ENCODE data around the gene PRR5. TPM values are rescaled to one million over a fixed set of nuclear protein-coding genes. Genes with fewer than 3 reads are reported as not detected.
A peak's percentile ranks its signal among the peaks of the same experiment; 100 is the strongest.

PRR5 gene
- total and polyA plus RNA-seq, 2 donors (not counting 1 experiment from before 2014, with no cell fraction given): 2.4 to 8.6 TPM

DNA sequence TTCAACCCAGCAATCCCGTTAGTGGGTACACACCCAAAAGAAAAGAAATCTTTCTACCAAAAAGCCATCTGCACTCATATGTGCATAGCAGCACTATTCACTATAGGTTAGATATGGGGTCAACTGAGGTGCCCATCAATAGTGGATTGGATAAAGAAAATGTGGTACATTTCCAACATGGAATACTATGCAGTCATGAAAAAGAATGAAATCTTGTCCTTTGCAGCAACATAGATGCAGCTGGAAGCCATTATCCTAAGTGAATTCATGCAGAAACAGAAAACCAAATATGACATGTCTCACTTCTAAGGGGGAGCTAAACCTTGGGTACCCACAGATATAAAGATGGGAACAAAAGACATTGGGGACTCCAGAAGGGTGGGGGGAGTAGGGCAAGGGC, 48.5 kb downstream of the PRR5 start:
- Histone ChIP-seq H3K9me3 (ENCODE audit: control insufficient read depth, insufficient read depth, low read depth, low read length) (no peaks in the 10 kb centered on the region), H3K36me3 (ENCODE audit: control insufficient read depth, insufficient read depth, low read length) (no peaks in the 10 kb centered on the region), H3K27ac (ENCODE audit: insufficient read depth, low read length) (no peak overlapping the region), H3K9ac (ENCODE audit: insufficient read depth, low read length) (no peak overlapping the region), H2AFZ (ENCODE audit: low read length) (no peak overlapping the region), H3K4me3 (replicated peaks in 1 of 4; ENCODE audit: control extremely low read depth in 1 of 4, insufficient read depth in 1 of 4, low read depth in 3 of 4, low read length in 4 of 4) (no peak overlapping the region), H4K20me1 (ENCODE audit: control insufficient read depth, extremely low read depth, insufficient read depth, low read length) (no peaks in the 10 kb centered on the region), H3K27me3 (ENCODE audit: control insufficient read depth, insufficient read depth, low read length) (peaks cover 15% of the 10 kb centered on the region), H3K4me1 (ENCODE audit: control insufficient read depth, extremely low read depth, insufficient read depth, low read length) (no peaks in the 10 kb centered on the region), H3K79me2 (ENCODE audit: control insufficient read depth, insufficient read depth, low read length) (no peaks in the 10 kb centered on the region), H3K4me2 (ENCODE audit: extremely low read depth, insufficient read depth, low read length) (no peak overlapping the region)
- no peak for DNase-seq (ENCODE audit: low read depth in 2 of 2)
- TF ChIP-seq EZH2 (IDR thresholded peaks at IDR 0.05; ENCODE audit: low read length, missing control alignments) (no peak), CTCF (conservative IDR thresholded peaks at IDR 0.05 in 1 of 2, IDR thresholded peaks at IDR 0.05 in 1 of 2; ENCODE audit: low read depth in 1 of 2, low read length in 2 of 2) (no peak)

- H2AFZ ChIP-seq (ENCODE audit: low read length): no peak within 1 kb of the TSS
- H3K27me3 ChIP-seq (ENCODE audit: control insufficient read depth, insufficient read depth, low read length): peaks cover 9% of the 10 kb centered on the region
- no peaks in the 10 kb centered on the region for H4K20me1 ChIP-seq (ENCODE audit: control insufficient read depth, extremely low read depth, insufficient read depth, low read length)
- no peaks in the 10 kb centered on the region for H3K36me3 ChIP-seq (ENCODE audit: control insufficient read depth, insufficient read depth, low read length)
- TF ChIP-seq EZH2 (IDR thresholded peaks at IDR 0.05; ENCODE audit: low read length, missing control alignments) (peak; percentile 73), CTCF (conservative IDR thresholded peaks at IDR 0.05 in 1 of 2, IDR thresholded peaks at IDR 0.05 in 1 of 2; ENCODE audit: low read depth in 1 of 2, low read length in 2 of 2) (no peak)
- H3K27ac ChIP-seq (ENCODE audit: insufficient read depth, low read length): no peak within 1 kb of the TSS
- no peak within 1 kb of the TSS for H3K9ac ChIP-seq (ENCODE audit: insufficient read depth, low read length)
- H3K4me3 ChIP-seq (replicated peaks in 1 of 4; ENCODE audit: control extremely low read depth in 1 of 4, insufficient read depth in 1 of 4, low read depth in 3 of 4, low read length in 4 of 4): no peak within 1 kb of the TSS
- DNase-seq (ENCODE audit: low read depth in 2 of 2): no peak
- H3K4me1 ChIP-seq (ENCODE audit: control insufficient read depth, extremely low read depth, insufficient read depth, low read length): no peaks in the 10 kb centered on the region
- H3K4me2 ChIP-seq (ENCODE audit: extremely low read depth, insufficient read depth, low read length): no peak within 1 kb of the TSS
- no peaks in the 10 kb centered on the region for H3K9me3 ChIP-seq (ENCODE audit: control insufficient read depth, insufficient read depth, low read depth, low read length)
- no peaks in the 10 kb centered on the region for H3K79me2 ChIP-seq (ENCODE audit: control insufficient read depth, insufficient read depth, low read length)
These were observed 50.5 kb downstream of the PRR5 start, which contains the start of gene ARHGAP8 for GRCh38 chr22:44752285-44753188. TSS of gene ARHGAP8 (plus strand) at chr22:44752575. CDS start at chr22:44786528, 33,953 bp downstream.

GRCh38 chr22:44753189-44754042, 51.4 kb downstream of the PRR5 start:
- Histone ChIP-seq H3K4me3 (replicated peaks in 1 of 4; ENCODE audit: control extremely low read depth in 1 of 4, insufficient read depth in 1 of 4, low read depth in 3 of 4, low read length in 4 of 4) (no peak overlapping the region), H3K79me2 (ENCODE audit: control insufficient read depth, insufficient read depth, low read length) (no peaks in the 10 kb centered on the region)
- peak; percentile 64 to 83 for DNase-seq (ENCODE audit: low read depth in 2 of 2)

More at GRCh38 chr22:44753189-44754042, 51.4 kb downstream of the PRR5 start:
- peaks cover 9% of the 10 kb centered on the region for H3K27me3 ChIP-seq (ENCODE audit: control insufficient read depth, insufficient read depth, low read length)
- H3K27ac ChIP-seq (ENCODE audit: insufficient read depth, low read length): no peak overlapping the region
- no peak overlapping the region for H3K4me2 ChIP-seq (ENCODE audit: extremely low read depth, insufficient read depth, low read length)
- TF ChIP-seq EZH2 (IDR thresholded peaks at IDR 0.05; ENCODE audit: low read length, missing control alignments) (peak; percentile 33), CTCF (conservative IDR thresholded peaks at IDR 0.05 in 1 of 2, IDR thresholded peaks at IDR 0.05 in 1 of 2; ENCODE audit: low read depth in 1 of 2, low read length in 2 of 2) (no peak)
- no peaks in the 10 kb centered on the region for H3K36me3 ChIP-seq (ENCODE audit: control insufficient read depth, insufficient read depth, low read length)
- H2AFZ ChIP-seq (ENCODE audit: low read length): no peak overlapping the region
- H3K9ac ChIP-seq (ENCODE audit: insufficient read depth, low read length): no peak overlapping the region
- H3K9me3 ChIP-seq (ENCODE audit: control insufficient read depth, insufficient read depth, low read depth, low read length): no peaks in the 10 kb centered on the region
- H4K20me1 ChIP-seq (ENCODE audit: control insufficient read depth, extremely low read depth, insufficient read depth, low read length): no peaks in the 10 kb centered on the region
- no peaks in the 10 kb centered on the region for H3K4me1 ChIP-seq (ENCODE audit: control insufficient read depth, extremely low read depth, insufficient read depth, low read length)
